ENCODE results near the gene LAD1. TPM values are rescaled to one million over a fixed set of nuclear protein-coding genes. Genes with fewer than 3 reads are reported as not detected.

Gene LAD1
- total RNA-seq, 1 donor from 2014 or later = 72.5 TPM

DNA sequence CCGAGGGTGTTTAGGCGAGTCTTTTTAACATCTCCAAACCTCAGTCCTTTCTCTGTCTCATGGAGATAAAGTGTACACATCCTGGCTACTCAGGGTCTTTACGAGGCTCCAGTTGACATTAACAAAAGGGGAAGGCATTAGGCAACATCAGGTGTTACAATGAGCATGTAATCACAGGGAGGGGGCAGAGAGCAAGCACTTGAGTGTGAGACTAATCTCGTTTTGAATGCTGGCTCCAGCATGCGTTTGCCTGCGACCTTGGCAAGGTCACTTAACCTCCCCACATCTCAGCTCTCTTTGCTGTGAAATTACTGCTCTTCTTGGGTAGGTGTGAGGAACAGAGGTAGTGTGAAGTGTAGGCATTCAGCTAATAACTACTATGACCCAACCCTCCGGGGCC is 24.8 kb downstream of the LAD1 start:
- no peak for DNase-seq (ENCODE audit: low read depth)
- TF ChIP-seq, protein P1, sequence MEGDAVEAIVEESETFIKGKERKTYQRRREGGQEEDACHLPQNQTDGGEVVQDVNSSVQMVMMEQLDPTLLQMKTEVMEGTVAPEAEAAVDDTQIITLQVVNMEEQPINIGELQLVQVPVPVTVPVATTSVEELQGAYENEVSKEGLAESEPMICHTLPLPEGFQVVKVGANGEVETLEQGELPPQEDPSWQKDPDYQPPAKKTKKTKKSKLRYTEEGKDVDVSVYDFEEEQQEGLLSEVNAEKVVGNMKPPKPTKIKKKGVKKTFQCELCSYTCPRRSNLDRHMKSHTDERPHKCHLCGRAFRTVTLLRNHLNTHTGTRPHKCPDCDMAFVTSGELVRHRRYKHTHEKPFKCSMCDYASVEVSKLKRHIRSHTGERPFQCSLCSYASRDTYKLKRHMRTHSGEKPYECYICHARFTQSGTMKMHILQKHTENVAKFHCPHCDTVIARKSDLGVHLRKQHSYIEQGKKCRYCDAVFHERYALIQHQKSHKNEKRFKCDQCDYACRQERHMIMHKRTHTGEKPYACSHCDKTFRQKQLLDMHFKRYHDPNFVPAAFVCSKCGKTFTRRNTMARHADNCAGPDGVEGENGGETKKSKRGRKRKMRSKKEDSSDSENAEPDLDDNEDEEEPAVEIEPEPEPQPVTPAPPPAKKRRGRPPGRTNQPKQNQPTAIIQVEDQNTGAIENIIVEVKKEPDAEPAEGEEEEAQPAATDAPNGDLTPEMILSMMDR (conservative IDR thresholded peaks at IDR 0.05; ENCODE audit: low read depth, low read length) = no peak
- no peak overlapping the region for H3K4me3 ChIP-seq (ENCODE audit: low read depth, low read length)

DNA sequence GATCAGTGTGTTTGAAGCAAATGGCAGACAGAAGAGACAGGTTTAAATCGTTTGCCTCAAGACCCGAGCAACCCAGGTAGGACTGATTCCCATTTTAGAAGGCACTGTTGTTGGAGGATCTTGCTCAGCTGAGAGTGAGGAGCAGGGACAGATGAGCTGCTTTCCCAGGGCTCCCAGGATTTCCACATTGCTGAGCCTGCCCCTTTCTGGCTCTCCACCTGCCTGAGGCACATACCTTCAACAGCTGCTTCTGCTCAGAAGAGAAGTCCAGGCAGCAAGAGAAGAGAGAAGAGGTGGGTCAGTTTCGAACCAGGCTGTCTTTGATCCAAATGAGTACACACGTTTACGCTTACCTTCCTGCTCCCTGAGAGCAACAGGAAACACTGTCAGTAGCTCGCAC is 27.3 kb downstream of the LAD1 start:
- DNase-seq (ENCODE audit: low read depth) = no peak
- TF ChIP-seq, protein P1 (conservative IDR thresholded peaks at IDR 0.05; ENCODE audit: low read depth, low read length) = no peak
- no peak overlapping the region for H3K4me3 ChIP-seq (ENCODE audit: low read depth, low read length)

DNA sequence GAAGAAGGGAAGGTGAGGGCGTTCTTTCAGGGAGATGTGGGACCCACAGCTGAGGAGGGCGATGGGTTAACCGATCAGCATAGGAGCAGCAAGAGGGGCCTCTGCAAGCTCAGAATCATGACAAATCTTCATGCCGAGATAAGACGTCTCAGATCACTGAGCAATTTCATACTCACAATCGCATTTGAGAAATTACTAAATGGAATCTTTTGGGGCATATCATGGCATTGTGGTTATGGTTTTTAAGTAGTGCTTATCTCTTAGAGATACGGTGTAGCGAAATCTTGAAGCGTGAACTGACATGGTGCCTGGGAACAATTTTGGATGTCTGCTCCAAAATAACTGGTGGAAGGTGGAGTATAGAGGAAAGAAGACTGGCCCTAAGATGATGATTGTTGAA is 27.8 kb downstream of the LAD1 start:
- TF ChIP-seq, protein P1 (conservative IDR thresholded peaks at IDR 0.05; ENCODE audit: low read depth, low read length) = no peak
- no peak for DNase-seq (ENCODE audit: low read depth)
- no peak overlapping the region for H3K4me3 ChIP-seq (ENCODE audit: low read depth, low read length)

DNA sequence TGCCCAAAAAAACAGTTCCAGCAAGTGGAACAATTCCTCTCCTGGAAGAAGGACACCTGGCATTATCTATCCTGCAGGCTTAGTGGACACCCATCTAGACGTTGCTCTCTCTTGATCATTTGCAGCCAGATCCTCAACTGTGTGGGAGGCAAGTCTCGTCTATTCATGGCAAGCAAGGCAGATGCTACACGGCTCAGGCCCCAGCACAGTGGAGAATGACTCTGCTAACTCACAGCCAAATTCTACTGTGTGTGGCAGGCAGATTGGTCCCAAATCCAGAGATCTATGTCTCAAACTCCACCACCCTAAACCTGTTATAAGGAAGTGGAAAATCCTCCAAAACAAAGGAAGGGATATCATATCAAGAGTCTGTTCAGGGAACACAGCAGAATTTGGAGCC is 28.6 kb downstream of the LAD1 start:
- H3K4me3 ChIP-seq (ENCODE audit: low read depth, low read length) = no peak overlapping the region
- TF ChIP-seq, protein P1 (conservative IDR thresholded peaks at IDR 0.05; ENCODE audit: low read depth, low read length) = no peak
- no peak for DNase-seq (ENCODE audit: low read depth)

DNA sequence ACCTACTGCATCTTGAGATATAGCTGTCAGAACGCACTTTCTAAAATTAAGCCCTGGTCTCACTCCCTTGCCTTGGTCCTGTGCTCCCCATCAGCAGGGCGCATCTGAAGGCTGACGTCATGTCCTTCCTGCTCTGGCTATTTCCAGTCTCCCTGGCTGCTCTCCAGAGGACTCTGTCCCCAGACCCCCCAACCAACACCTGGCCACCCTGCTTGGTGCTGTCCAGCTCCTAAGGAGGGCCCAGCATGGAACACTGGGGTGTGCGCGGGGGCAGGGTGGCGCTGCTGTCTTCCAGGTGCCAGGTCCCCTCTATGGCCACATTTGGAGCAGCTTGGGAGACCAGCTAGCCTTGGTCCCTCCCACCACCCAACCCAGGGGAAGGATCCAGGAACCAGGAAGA is 29.9 kb downstream of the LAD1 start:
- DNase-seq (ENCODE audit: low read depth) = no peak
- TF ChIP-seq, protein P1 (conservative IDR thresholded peaks at IDR 0.05; ENCODE audit: low read depth, low read length) = no peak
- H3K4me3 ChIP-seq (ENCODE audit: low read depth, low read length) = no peak overlapping the region

DNA sequence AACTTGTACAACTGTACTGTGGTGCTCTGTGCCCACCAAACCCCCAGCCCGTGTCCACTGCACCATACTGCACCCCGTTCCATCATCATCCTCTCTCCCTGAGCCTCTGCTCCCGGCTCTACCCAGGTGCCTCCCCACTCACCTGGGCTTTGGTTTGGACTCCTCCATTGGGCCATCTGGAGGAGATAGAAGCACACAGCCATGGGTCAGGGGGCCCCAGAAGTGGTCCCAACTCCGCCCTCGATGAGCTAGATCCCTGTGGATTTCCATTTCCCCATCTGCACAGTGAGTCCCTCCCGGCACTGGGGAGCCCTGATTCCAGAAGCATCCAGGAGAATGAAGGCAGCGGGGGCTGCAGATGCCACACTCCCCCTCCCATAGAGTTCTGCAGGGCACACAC is 32.4 kb downstream of the LAD1 start:
- TF ChIP-seq, protein P1 (conservative IDR thresholded peaks at IDR 0.05; ENCODE audit: low read depth, low read length) = no peak
- no peak for DNase-seq (ENCODE audit: low read depth)

DNA sequence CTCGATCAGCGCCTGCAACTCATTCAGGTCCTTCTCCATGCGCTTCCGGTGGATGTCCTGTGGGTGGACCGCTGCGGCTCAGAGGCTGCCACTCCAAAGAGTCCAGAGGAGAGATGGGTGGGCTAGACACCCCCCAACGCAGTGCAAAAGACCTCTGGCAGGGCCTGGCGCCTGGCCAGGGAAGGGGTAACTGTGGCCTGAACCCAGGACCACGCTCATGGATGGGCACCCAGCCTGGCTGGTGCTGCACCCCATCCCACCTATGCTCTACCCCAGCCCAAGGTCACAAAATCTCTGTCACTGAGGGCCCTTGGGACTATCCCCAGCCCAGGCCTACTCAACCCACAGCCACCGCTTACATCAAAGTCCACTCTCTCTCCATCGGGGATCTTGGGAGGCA is 33.9 kb downstream of the LAD1 start:
- DNase-seq (ENCODE audit: low read depth) = no peak
- H3K4me3 ChIP-seq (ENCODE audit: low read depth, low read length) = no peak overlapping the region
- TF ChIP-seq, protein P1 (conservative IDR thresholded peaks at IDR 0.05; ENCODE audit: low read depth, low read length) = no peak

More for the DNA sequence above, 32.4 kb downstream of the LAD1 start:
- no peak overlapping the region for H3K4me3 ChIP-seq (ENCODE audit: low read depth, low read length)

Measured in epithelial cell of proximal tubule (primary cell).